H1 (cell line): ENCODE measurements around the gene TUBA4B.
A peak's percentile ranks its signal among the peaks of the same experiment; 100 is the strongest.

ENCODE experiments used
- BCL11A ChIP-seq, 2 experiments: IDR thresholded peaks; one replicate each; pipeline ENCODE4 v1.6.1; 2011; ENCODE audit warnings: low read depth in 2 of 2, low read length in 2 of 2, mild to moderate bottlenecking in 2 of 2
- EGR1 ChIP-seq: IDR thresholded peaks from 2 replicates; pipeline ENCODE4 v1.6.1; 2011; ENCODE audit warnings: low read depth, low read length, borderline replicate concordance
- HDAC2 ChIP-seq, 2 experiments: fragments of 300-600 bp in 1 of 2; sonication (generic) in 1 of 2; IDR thresholded peaks; 2 replicates each; pipeline ENCODE4 v1.6.1; 2011 to 2012; ENCODE audit warnings: low read depth in 2 of 2, low read length in 2 of 2, mild to moderate bottlenecking in 2 of 2, moderate library complexity in 2 of 2, borderline replicate concordance in 1 of 2, inconsistent platforms in 1 of 2
- JUN ChIP-seq: IDR thresholded peaks from 2 replicates; pipeline ENCODE4 v1.6.1; 2011; ENCODE audit warnings: low read depth, mild to moderate bottlenecking, improper control_type of control experiment, low read length
- JUND ChIP-seq: IDR thresholded peaks from 2 replicates; pipeline ENCODE4 v1.6.1; 2011; ENCODE audit warnings: mild to moderate bottlenecking, improper control_type of control experiment, low read length
- POLR2A ChIP-seq, 2 experiments: IDR thresholded peaks; 1 replicate in 1 of 2; 2 replicates in 1 of 2; pipeline ENCODE4 v1.6.1; 2011; ENCODE audit warnings: low read depth in 2 of 2, low read length in 2 of 2, mild to moderate bottlenecking in 2 of 2; ENCODE audit errors: control extremely low read depth in 1 of 2
- POLR2AphosphoS5 ChIP-seq: IDR thresholded peaks from 2 replicates; pipeline ENCODE4 v1.6.1; 2011; ENCODE audit warnings: low read depth, low read length
- SP1 ChIP-seq: IDR thresholded peaks from 2 replicates; pipeline ENCODE4 v1.6.1; 2011; ENCODE audit warnings: low read depth, low read length
- TF ChIP-seq, protein P1 (sequence below), 3 experiments: IDR thresholded peaks; 1 replicate in 2 of 3; 2 replicates in 1 of 3; pipeline versions ENCODE4 v1.5.1 to v1.6.1; 2011; ENCODE audit warnings: low read length in 3 of 3, mild to moderate bottlenecking in 3 of 3, inconsistent platforms in 2 of 3, low read depth in 1 of 3, moderate library complexity in 1 of 3; ENCODE audit not compliant: insufficient read depth in 1 of 3; ENCODE audit errors: control extremely low read depth in 1 of 3

DNA sequence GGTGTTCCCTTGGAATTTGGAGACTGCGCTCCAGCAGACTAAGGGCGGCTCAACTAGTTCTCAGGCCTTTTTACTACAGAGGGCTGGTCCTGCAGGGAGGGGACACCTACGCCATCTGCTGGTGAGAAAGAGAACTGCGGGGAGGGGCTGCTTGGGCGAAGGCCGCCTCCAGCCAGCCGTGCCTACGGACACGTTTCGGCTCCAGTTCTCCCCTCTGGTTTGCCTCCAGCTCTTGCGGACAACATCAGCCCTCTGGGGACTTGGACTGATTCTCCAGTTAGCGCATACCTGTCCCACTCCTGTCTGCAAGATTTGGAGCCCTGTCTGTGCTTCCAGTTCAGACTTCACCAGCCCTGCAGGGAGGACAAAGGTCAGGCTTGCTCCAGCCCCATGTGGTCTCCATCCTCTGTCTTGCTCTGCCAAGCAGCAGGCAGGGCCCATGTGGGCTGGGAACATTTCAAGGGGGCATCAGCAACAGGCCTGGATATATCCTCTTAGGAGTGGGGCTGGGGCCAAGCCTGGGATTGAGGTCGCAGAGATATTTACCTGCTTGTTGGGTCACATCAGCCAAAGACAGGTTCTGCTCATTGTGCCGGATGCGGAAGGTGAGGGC lies 45.8 kb downstream of the TUBA4B start:
- TF ChIP-seq JUND: no peak
- TF ChIP-seq POLR2AphosphoS5: no peak
- TF ChIP-seq EGR1: no peak
- TF ChIP-seq, protein P1, sequence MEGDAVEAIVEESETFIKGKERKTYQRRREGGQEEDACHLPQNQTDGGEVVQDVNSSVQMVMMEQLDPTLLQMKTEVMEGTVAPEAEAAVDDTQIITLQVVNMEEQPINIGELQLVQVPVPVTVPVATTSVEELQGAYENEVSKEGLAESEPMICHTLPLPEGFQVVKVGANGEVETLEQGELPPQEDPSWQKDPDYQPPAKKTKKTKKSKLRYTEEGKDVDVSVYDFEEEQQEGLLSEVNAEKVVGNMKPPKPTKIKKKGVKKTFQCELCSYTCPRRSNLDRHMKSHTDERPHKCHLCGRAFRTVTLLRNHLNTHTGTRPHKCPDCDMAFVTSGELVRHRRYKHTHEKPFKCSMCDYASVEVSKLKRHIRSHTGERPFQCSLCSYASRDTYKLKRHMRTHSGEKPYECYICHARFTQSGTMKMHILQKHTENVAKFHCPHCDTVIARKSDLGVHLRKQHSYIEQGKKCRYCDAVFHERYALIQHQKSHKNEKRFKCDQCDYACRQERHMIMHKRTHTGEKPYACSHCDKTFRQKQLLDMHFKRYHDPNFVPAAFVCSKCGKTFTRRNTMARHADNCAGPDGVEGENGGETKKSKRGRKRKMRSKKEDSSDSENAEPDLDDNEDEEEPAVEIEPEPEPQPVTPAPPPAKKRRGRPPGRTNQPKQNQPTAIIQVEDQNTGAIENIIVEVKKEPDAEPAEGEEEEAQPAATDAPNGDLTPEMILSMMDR (IDR thresholded peaks at IDR 0.05; ENCODE audit: control extremely low read depth in 1 of 3, insufficient read depth in 1 of 3, low read depth in 1 of 3, low read length in 3 of 3): peak in 2 of 3 experiments; percentile 90 to 97; a peak in 3 of 4 replicates
- TF ChIP-seq BCL11A (IDR thresholded peaks at IDR 0.05; ENCODE audit: low read depth in 2 of 2, low read length in 2 of 2): no peak
- no peak for TF ChIP-seq SP1
- TF ChIP-seq HDAC2 (IDR thresholded peaks at IDR 0.05; ENCODE audit: borderline replicate concordance in 1 of 2, low read depth in 2 of 2, low read length in 2 of 2): no peak
- no peak for TF ChIP-seq JUN
- TF ChIP-seq POLR2A (IDR thresholded peaks at IDR 0.05; ENCODE audit: control extremely low read depth in 1 of 2, low read depth in 2 of 2, low read length in 2 of 2): no peak
